Measurements from ENCODE around the gene PRKN.

PRKN gene

DNA sequence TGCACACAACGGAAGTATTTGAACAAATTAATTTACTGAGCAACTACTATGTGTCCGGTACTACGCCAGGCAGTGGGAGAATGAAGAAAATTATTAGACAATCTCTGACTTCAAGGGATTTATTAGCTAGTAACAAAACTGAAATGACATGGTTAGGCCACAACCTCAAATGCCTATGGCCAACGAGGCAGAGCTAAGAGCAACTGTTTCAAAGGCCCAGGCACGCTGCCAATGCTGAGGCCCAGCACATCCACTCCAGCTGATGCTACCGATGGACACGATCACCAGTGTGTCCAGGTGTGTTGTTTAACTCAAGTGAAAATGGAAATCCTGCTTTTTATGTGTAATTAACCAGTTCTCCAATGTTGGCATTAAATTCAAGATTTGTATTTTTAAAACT is 420.9 kb downstream of the PRKN start:
- no peak overlapping the region for H3K9ac ChIP-seq (ENCODE audit: low read length)
- H2AFZ ChIP-seq (ENCODE audit: low read length) = no peak overlapping the region
- no peaks in the 10 kb centered on the region for H3K9me2 ChIP-seq (ENCODE audit: low read depth, low read length)
- H3K36me3 ChIP-seq (ENCODE audit: insufficient read depth, low read length) = no peaks in the 10 kb centered on the region
- no peak overlapping the region for H3K27ac ChIP-seq (ENCODE audit: low read depth, low read length, poor library complexity, severe bottlenecking)
- no peak overlapping the region for H3K4me2 ChIP-seq (ENCODE audit: low read length)
- no peaks in the 10 kb centered on the region for H3F3A ChIP-seq (ENCODE audit: insufficient read depth, low read length)
- H3K4me3 ChIP-seq (ENCODE audit: low read depth, low read length, poor library complexity, severe bottlenecking) = no peak overlapping the region
- no peaks in the 10 kb centered on the region for H4K20me1 ChIP-seq (ENCODE audit: insufficient read depth, low read length)
- no peaks in the 10 kb centered on the region for H3K4me1 ChIP-seq (ENCODE audit: insufficient read depth, low read length, severe bottlenecking)
- H3K79me2 ChIP-seq (ENCODE audit: insufficient read depth, low read length) = no peaks in the 10 kb centered on the region
- H3K27me3 ChIP-seq (ENCODE audit: insufficient read depth, low read length) = no peaks in the 10 kb centered on the region
- H3K9me3 ChIP-seq (ENCODE audit: low read length) = no peaks in the 10 kb centered on the region
- TF ChIP-seq CTCF (IDR thresholded peaks at IDR 0.05; ENCODE audit: low read length) (no peak), EZH2 (IDR thresholded peaks at IDR 0.05; ENCODE audit: borderline replicate concordance, low read length) (no peak)

DNA sequence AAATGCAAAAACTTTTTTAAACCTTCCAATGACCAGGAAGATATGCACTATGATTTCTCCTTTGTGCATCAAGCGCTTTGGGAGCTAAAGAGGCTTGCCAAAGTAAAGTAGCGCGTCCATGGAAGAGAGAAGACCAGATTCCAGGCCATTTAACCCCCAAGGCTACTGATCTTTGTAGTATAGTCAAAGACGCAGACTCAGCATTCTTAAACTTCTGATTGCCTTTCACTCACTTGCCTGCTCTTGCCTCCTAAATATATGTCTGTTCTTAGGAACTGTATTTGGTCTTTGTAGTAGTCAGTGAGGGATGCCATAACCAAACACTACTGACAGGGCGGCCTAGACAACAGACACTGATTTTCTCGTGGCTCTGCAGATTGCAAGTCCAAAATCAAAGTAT is 426.4 kb downstream of the PRKN start:
- Histone ChIP-seq H4K20me1 (ENCODE audit: insufficient read depth, low read length) (no peaks in the 10 kb centered on the region), H3K4me2 (ENCODE audit: low read length) (no peak overlapping the region)
- no peak for TF ChIP-seq EZH2 (IDR thresholded peaks at IDR 0.05; ENCODE audit: borderline replicate concordance, low read length)
- TF ChIP-seq CTCF (IDR thresholded peaks at IDR 0.05; ENCODE audit: low read length) = no peak

DNA sequence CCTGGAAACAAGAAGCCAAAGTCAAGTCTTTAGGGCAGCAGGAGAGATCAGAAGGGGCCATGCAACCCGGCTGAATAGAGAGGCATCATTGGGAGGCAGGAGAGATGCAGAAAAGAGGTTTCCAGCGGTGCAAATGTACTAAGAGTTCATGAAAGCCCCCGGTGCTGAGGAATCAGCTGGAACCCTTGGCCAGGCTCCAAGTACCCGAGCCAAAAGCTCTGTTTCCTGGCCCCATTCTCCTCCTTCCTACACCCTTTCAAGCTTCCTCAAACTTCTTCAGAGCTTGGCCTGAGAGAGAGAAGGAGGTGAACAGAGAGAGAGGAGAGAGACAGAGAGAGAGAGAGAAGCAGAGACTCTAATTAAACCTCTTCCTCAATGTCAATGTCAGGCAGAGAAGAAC is 433.5 kb downstream of the PRKN start:
- Histone ChIP-seq H3F3A (ENCODE audit: insufficient read depth, low read length) (no peaks in the 10 kb centered on the region), H3K9ac (ENCODE audit: low read length) (no peak overlapping the region), H3K9me2 (ENCODE audit: low read depth, low read length) (no peaks in the 10 kb centered on the region), H3K27me3 (ENCODE audit: insufficient read depth, low read length) (no peaks in the 10 kb centered on the region), H3K9me3 (ENCODE audit: low read length) (no peaks in the 10 kb centered on the region), H3K36me3 (ENCODE audit: insufficient read depth, low read length) (no peaks in the 10 kb centered on the region), H3K79me2 (ENCODE audit: insufficient read depth, low read length) (no peaks in the 10 kb centered on the region), H3K4me1 (ENCODE audit: insufficient read depth, low read length, severe bottlenecking) (no peaks in the 10 kb centered on the region), H2AFZ (ENCODE audit: low read length) (no peak overlapping the region), H4K20me1 (ENCODE audit: insufficient read depth, low read length) (no peaks in the 10 kb centered on the region), H3K27ac (ENCODE audit: low read depth, low read length, poor library complexity, severe bottlenecking) (no peak overlapping the region), H3K4me2 (ENCODE audit: low read length) (no peak overlapping the region), H3K4me3 (ENCODE audit: low read depth, low read length, poor library complexity, severe bottlenecking) (no peak overlapping the region)
- TF ChIP-seq CTCF (IDR thresholded peaks at IDR 0.05; ENCODE audit: low read length) (no peak), EZH2 (IDR thresholded peaks at IDR 0.05; ENCODE audit: borderline replicate concordance, low read length) (no peak)

More for the DNA sequence above, 426.4 kb downstream of the PRKN start:
- no peaks in the 10 kb centered on the region for H3K79me2 ChIP-seq (ENCODE audit: insufficient read depth, low read length)
- no peaks in the 10 kb centered on the region for H3K36me3 ChIP-seq (ENCODE audit: insufficient read depth, low read length)
- no peaks in the 10 kb centered on the region for H3K4me1 ChIP-seq (ENCODE audit: insufficient read depth, low read length, severe bottlenecking)
- no peaks in the 10 kb centered on the region for H3K9me3 ChIP-seq (ENCODE audit: low read length)
- no peaks in the 10 kb centered on the region for H3K27me3 ChIP-seq (ENCODE audit: insufficient read depth, low read length)
- H3K27ac ChIP-seq (ENCODE audit: low read depth, low read length, poor library complexity, severe bottlenecking) = no peak overlapping the region
- H2AFZ ChIP-seq (ENCODE audit: low read length) = no peak overlapping the region
- no peak overlapping the region for H3K4me3 ChIP-seq (ENCODE audit: low read depth, low read length, poor library complexity, severe bottlenecking)
- no peaks in the 10 kb centered on the region for H3K9me2 ChIP-seq (ENCODE audit: low read depth, low read length)
- no peak overlapping the region for H3K9ac ChIP-seq (ENCODE audit: low read length)
- H3F3A ChIP-seq (ENCODE audit: insufficient read depth, low read length) = no peaks in the 10 kb centered on the region

Measured in OCI-LY1 (cell line).